ENCODE measurements around the gene ABHD6. TPM values are rescaled to one million over a fixed set of nuclear protein-coding genes. Genes with fewer than 3 reads are reported as not detected.

The ABHD6 gene
- total RNA-seq, 1 donor from 2014 or later = 7.4 TPM

DNA sequence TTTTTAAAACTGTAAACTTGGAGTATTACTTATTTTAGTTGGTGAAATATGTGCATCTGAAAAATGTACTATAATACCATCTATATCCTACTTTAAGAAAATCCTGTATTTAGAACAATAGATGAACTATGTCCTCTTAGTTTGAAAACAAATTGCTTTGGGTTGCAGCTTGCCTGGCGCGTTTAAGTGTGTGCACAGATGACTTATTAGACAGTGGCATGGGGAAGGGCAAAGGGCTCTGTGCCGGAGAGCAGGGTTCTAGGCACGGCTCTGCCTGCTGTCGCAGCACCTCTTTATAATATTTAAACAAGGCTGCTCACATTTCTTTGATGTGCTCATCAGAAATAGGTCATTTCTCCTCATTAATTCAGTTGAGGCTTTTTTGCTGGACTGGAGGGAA is 105.1 kb downstream of the ABHD6 start:
- H3K4me1 Mint-ChIP-seq (ENCODE audit: unreplicated experiment) = peaks cover 9% of the 10 kb centered on the region
- no peak overlapping the region for H3K4me3 Mint-ChIP-seq (ENCODE audit: unreplicated experiment)
- DNase-seq (ENCODE audit: extremely low spot score, unreplicated experiment) = no peak
- no peaks in the 10 kb centered on the region for H3K27me3 Mint-ChIP-seq (ENCODE audit: unreplicated experiment)
- no peak overlapping the region for H3K27ac Mint-ChIP-seq (ENCODE audit: unreplicated experiment)
- TF ChIP-seq CTCF (IDR thresholded peaks at IDR 0.05) = no peak
- no peaks in the 10 kb centered on the region for H3K9me3 Mint-ChIP-seq (ENCODE audit: unreplicated experiment)
- H3K36me3 Mint-ChIP-seq (ENCODE audit: unreplicated experiment) = peaks cover 14% of the 10 kb centered on the region

Other genes with a start within 250 kb of the ABHD6 start
- gene FLNB, start 229.4 kb upstream of the ABHD6 start, total RNA-seq = 72.9 and 77.9 TPM in 2 replicates
- not detected in 2 replicates for gene DNASE1L3, start 26.8 kb upstream of the ABHD6 start, total RNA-seq
- 14.2 and 17.9 TPM in 2 replicates for gene RPP14, start 68.5 kb downstream of the ABHD6 start, total RNA-seq
- 3.2 and 7.7 TPM in 2 replicates for gene HTD2, start 68.7 kb downstream of the ABHD6 start, total RNA-seq
- gene PXK, start 95.1 kb downstream of the ABHD6 start, total RNA-seq = 37.0 and 39.1 TPM in 2 replicates
- 85.5 and 89.0 TPM in 2 replicates for gene PDHB, start 196.0 kb downstream of the ABHD6 start, total RNA-seq